OCI-LY3 (cell line): ENCODE data around the gene ZYX.

Experiments
- H2AFZ ChIP-seq: fragments of 200-600, 300-600 bp; shearing (Covaris generic); 2 replicates; pipeline ENCODE4 v1.6.0; 2014; ENCODE audit warnings: antibody characterized with exemption, low read depth, low read length
- H3K27ac ChIP-seq: fragments of 200-600, 300-600 bp; sonication (generic); 2 replicates; pipeline ENCODE4 v1.5.1; 2014; ENCODE audit warnings: mild to moderate bottlenecking, low read length, moderate library complexity, mixed read lengths
- H3K27me3 ChIP-seq: fragments of 200-600, 300-600 bp; sonication (generic); 2 replicates; pipeline ENCODE4 v1.6.1; 2014; ENCODE audit warnings: low read depth, low read length, mixed read lengths
- H3K36me3 ChIP-seq: fragments of 200-600, 300-600 bp; sonication (generic); replicated peaks from 2 replicates; pipeline ENCODE3; 2014; ENCODE audit warnings: low read depth, low read length, mixed read lengths
- H3K4me1 ChIP-seq: fragments of 300-600, 200-600 bp; sonication (generic); 2 replicates; pipeline ENCODE4 v1.6.1; 2014; ENCODE audit warnings: low read length, mixed read lengths
- H3K4me2 ChIP-seq: fragments of 200-600, 300-600 bp; sonication (generic); 2 replicates; pipeline ENCODE4 v1.6.1; 2014; ENCODE audit warnings: low read length, mixed read lengths
- H3K4me3 ChIP-seq: fragments of 300-600, 200-600 bp; sonication (generic); 2 replicates; pipeline ENCODE4 v1.5.1; 2014; ENCODE audit warnings: antibody characterized with exemption, mild to moderate bottlenecking, low read length, moderate library complexity
- H3K79me2 ChIP-seq: fragments of 300-600, 200-600 bp; shearing (Covaris generic); 2 replicates; pipeline ENCODE4 v1.6.1; 2014; ENCODE audit warnings: mild to moderate bottlenecking, low read length, mixed read lengths
- H3K9ac ChIP-seq: fragments of 300-600, 200-600 bp; shearing (Covaris generic); 2 replicates; pipeline ENCODE4 v1.6.0; 2014; ENCODE audit warnings: mild to moderate bottlenecking, low read length, moderate library complexity
- H3K9me3 ChIP-seq: fragments of 200-600, 300-600 bp; shearing (Covaris generic); 2 replicates; pipeline ENCODE4 v1.6.1; 2014; ENCODE audit warnings: low read length, mixed read lengths; ENCODE audit not compliant: insufficient read depth
- H4K20me1 ChIP-seq: fragments of 200-600, 300-600 bp; sonication (generic); 2 replicates; pipeline ENCODE4 v1.6.1; 2016; ENCODE audit warnings: low read length, mixed read lengths; ENCODE audit not compliant: insufficient read depth
- EZH2phosphoT487 ChIP-seq: fragments of 200-600 bp; shearing (Covaris generic); IDR thresholded peaks from 2 replicates; pipeline ENCODE4 v1.6.1; 2018; ENCODE audit warnings: antibody characterized with exemption, mixed run types, low read depth
- TF ChIP-seq, protein P1 (sequence below): fragments of 200-600, 300-600 bp; sonication (generic); IDR thresholded peaks from 2 replicates; pipeline ENCODE4 v1.5.1; 2014; ENCODE audit warnings: antibody characterized with exemption, low read length, low read depth

Gene ZYX

DNA sequence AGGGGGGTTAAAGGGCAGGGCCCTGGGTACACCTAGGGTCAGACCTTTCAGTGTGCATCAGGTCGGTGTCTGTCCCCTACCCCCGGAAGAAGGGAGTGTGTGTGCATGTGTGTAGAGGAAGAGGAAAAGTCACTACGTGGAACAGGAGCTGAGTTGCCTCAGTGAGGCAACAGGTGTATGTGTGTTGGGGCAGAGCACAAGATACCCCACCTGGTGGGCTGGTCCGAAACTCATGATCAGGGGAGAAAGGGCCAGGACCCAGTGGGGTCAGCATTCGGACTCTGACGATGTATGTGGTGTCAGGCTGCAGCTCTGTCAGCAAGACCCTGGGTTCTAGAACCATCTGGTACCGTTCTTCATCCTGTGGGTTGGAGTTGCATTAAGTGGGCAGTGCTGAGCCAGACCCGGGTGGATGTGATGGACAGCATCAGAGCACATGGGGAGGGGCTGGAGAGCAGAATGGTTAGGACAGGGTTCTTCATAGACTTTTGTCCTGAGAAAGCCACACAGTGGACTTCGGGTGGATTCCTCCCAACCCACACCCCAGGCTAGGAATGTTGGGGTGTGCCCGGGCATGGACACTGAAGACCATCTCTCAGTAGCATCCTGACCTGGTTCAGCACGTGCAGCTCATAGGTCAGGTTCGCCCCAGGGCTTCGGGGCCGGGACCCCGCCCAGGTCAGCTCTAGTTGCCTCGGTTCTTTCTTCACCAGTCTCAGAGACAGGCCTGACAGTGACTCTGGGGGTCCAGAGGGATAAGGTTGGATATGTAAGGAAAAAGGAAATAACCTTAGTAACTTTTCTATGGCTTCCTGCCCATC, 16.8 kb downstream of the ZYX start:
- Histone ChIP-seq H3K9me3 (no peaks in the 10 kb centered on the region), H3K4me3 (no peak overlapping the region), H4K20me1 (no peaks in the 10 kb centered on the region), H3K79me2 (no peaks in the 10 kb centered on the region), H3K4me2 (no peak overlapping the region), H3K27me3 (peaks cover 27% of the 10 kb centered on the region), H3K27ac (no peak overlapping the region), H3K36me3 (no peaks in the 10 kb centered on the region), H2AFZ (no peak overlapping the region), H3K9ac (no peak overlapping the region), H3K4me1 (no peaks in the 10 kb centered on the region)
- no peak for TF ChIP-seq EZH2phosphoT487
- TF ChIP-seq, protein P1, sequence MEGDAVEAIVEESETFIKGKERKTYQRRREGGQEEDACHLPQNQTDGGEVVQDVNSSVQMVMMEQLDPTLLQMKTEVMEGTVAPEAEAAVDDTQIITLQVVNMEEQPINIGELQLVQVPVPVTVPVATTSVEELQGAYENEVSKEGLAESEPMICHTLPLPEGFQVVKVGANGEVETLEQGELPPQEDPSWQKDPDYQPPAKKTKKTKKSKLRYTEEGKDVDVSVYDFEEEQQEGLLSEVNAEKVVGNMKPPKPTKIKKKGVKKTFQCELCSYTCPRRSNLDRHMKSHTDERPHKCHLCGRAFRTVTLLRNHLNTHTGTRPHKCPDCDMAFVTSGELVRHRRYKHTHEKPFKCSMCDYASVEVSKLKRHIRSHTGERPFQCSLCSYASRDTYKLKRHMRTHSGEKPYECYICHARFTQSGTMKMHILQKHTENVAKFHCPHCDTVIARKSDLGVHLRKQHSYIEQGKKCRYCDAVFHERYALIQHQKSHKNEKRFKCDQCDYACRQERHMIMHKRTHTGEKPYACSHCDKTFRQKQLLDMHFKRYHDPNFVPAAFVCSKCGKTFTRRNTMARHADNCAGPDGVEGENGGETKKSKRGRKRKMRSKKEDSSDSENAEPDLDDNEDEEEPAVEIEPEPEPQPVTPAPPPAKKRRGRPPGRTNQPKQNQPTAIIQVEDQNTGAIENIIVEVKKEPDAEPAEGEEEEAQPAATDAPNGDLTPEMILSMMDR = no peak

DNA sequence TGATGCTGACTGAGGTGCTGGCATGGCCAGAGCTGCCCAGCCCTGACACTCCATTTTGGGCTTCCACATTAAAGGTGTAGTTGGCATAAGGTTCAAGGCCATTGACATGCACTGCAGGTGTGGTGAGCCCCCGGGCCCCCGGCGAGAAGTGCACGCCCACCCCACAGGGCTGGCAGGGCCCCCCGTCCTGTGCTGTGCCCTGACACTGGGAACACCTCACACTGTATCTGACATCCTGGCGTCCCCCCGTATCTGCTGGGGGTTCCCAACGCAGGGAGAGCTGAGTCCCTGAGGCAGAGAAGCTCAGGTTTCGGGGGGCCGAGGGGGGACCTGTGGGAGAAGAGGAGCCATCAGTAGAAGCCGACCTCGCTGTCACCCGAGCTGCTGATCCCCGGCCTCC, 17.5 kb downstream of the ZYX start:
- Histone ChIP-seq H3K9me3 (no peaks in the 10 kb centered on the region), H3K79me2 (no peaks in the 10 kb centered on the region), H3K27ac (no peak overlapping the region), H3K27me3 (peaks cover 34% of the 10 kb centered on the region), H3K4me2 (no peak overlapping the region), H3K9ac (no peak overlapping the region), H2AFZ (no peak overlapping the region), H3K4me1 (no peaks in the 10 kb centered on the region), H3K4me3 (no peak overlapping the region), H3K36me3 (no peaks in the 10 kb centered on the region), H4K20me1 (no peaks in the 10 kb centered on the region)
- no peak for TF ChIP-seq EZH2phosphoT487
- TF ChIP-seq, protein P1 = no peak

DNA sequence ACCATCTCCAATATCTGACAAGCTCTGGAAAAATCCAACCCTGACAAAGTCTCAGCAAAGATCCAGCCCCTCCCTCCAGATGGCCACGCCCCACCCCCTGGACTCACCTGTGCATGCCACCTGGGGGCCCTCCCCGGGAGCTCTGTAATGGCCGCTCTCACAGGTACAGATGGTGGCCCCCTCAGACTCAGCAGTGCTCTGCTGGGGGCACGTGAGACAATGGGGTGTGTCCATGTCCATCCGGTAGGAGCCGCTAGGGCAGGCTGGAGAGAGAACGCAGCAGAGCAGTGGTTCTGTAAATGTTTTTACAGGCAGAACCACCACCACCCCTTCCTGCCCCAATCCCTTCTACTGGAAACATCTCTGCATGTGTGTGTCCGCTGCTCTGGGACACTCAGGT, 18.0 kb downstream of the ZYX start:
- Histone ChIP-seq H3K36me3 (no peaks in the 10 kb centered on the region), H3K4me1 (no peaks in the 10 kb centered on the region), H2AFZ (no peak overlapping the region), H4K20me1 (no peaks in the 10 kb centered on the region), H3K27ac (no peak overlapping the region), H3K79me2 (no peaks in the 10 kb centered on the region), H3K4me2 (no peak overlapping the region), H3K4me3 (no peak overlapping the region), H3K9me3 (no peaks in the 10 kb centered on the region), H3K9ac (no peak overlapping the region), H3K27me3 (peaks cover 37% of the 10 kb centered on the region)
- TF ChIP-seq, protein P1 = no peak
- TF ChIP-seq EZH2phosphoT487 = no peak

DNA sequence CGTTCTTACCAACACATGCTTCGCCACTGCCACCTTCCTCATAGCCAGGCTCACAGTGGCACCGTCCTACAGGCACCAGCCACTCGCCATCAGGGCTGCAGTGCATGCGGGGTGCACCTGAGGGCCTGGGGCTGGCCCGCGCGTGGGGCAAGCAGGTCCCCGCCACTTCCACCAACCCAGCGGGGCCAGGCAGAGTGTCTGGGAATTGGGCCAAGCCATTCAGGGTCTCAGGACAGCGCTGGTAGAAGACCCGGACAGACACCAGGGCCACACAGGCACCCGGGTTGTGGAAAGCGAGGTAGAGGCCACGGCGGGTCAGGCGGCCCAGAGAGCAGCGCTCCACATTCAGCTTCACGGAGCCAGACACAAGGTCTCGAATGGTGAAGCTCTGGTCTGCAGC, 18.5 kb downstream of the ZYX start:
- no peak overlapping the region for H3K4me3 ChIP-seq
- no peaks in the 10 kb centered on the region for H3K9me3 ChIP-seq
- H3K27me3 ChIP-seq = peaks cover 39% of the 10 kb centered on the region
- no peak overlapping the region for H3K4me2 ChIP-seq
- H4K20me1 ChIP-seq = no peaks in the 10 kb centered on the region
- no peaks in the 10 kb centered on the region for H3K36me3 ChIP-seq
- H3K27ac ChIP-seq = no peak overlapping the region
- H3K79me2 ChIP-seq = no peaks in the 10 kb centered on the region
- H3K4me1 ChIP-seq = no peaks in the 10 kb centered on the region
- no peak overlapping the region for H3K9ac ChIP-seq
- TF ChIP-seq, protein P1 = no peak
- TF ChIP-seq EZH2phosphoT487 = no peak
- no peak overlapping the region for H2AFZ ChIP-seq
